ENCODE data around the gene VSTM4. TPM values are rescaled to one million over a fixed set of nuclear protein-coding genes. Genes with fewer than 3 reads are reported as not detected.

Gene VSTM4
- total and polyA plus RNA-seq, 9 of the 15 experiments (the other 6 are each of a cell fraction or from before 2014, with no cell fraction given): 1.0 to 7.9 (median 3.0) TPM

- intact Hi-C loops (cut with micrococcal nuclease): no loop called here
These were observed 18.5 kb upstream of the VSTM4 start, which contains the start of gene FAM170B for GRCh38 chr10:49133706-49134248. FAM170B (minus strand) TSS chr10:49134021; CDS start chr10:49133918, 103 bp downstream.

More at GRCh38 chr10:49133706-49134248, 18.5 kb upstream of the VSTM4 start, which contains the start of gene FAM170B:
- BruUV-seq (replicated peaks): no TSS peak
- DNase-seq (ENCODE audit: extremely low read depth in 1 of 4, low spot score in 3 of 4) (no peak), FAIRE-seq (no peak), ATAC-seq (no peak)
- Histone ChIP-seq H3K4me2 (ENCODE audit: insufficient read depth, low read length) (no peak within 1 kb of the TSS), H3K27ac (ENCODE audit: extremely low read depth, low read depth, low read length) (no peak within 1 kb of the TSS), H3K9ac (ENCODE audit: insufficient read depth in 1 of 2, low read depth in 2 of 2, low read length in 2 of 2) (no peak within 1 kb of the TSS), H2AFZ (ENCODE audit: low read depth, low read length) (peak within 1 kb of the TSS; percentile 19), H3K9me1 (ENCODE audit: control insufficient read depth, insufficient read depth, low read length) (no peaks in the 10 kb centered on the region), H4K20me1 (replicated peaks; ENCODE audit: control insufficient read depth, insufficient read depth, low read length) (no peaks in the 10 kb centered on the region), H3K27me3 (ENCODE audit: control insufficient read depth in 2 of 2, insufficient read depth in 2 of 2, low read length in 2 of 2) (peaks cover 9 to 13% of the 10 kb centered on the region in 2 experiments; a peak in 3 of 5 replicates), H3K9me3 (replicated peaks; ENCODE audit: control insufficient read depth, insufficient read depth, low read depth, low read length) (peaks cover 5% of the 10 kb centered on the region; the same call in 1 of the 2 replicates), H3K4me1 (replicated peaks in 1 of 2; ENCODE audit: control insufficient read depth in 2 of 2, insufficient read depth in 2 of 2, low read length in 2 of 2) (peaks cover 3 to 9% of the 10 kb centered on the region in 2 experiments; a peak in 2 of 5 replicates), H3K4me3 (no peak within 1 kb of the TSS), H3K79me2 (ENCODE audit: control insufficient read depth, insufficient read depth, low read length) (no peaks in the 10 kb centered on the region), H3K36me3 (ENCODE audit: control insufficient read depth, insufficient read depth, low read length) (no peaks in the 10 kb centered on the region)
- 27% methylated on average over 5 of the region's 5 CpGs for WGBS (ENCODE audit: insufficient coverage, low coverage, missing lambda C conversion rate)
- ChIA-PET POLR2A (interaction anchor here (0.6 to 1.0 kb wide), 2 partner anchors 11 to 163 kb away, joined by 3 read pairs; no protein-coding TSS in a partner anchor), CTCF (ENCODE audit: low intra/inter-chr PET ratio) (no interaction called here)
- TF ChIP-seq MYC (IDR thresholded peaks at IDR 0.05; ENCODE audit: low read depth, low read length) (no peak), MYC (CRISPR knock-in tag; IDR thresholded peaks at IDR 0.05; ENCODE audit: borderline replicate concordance, low read depth) (no peak), C11orf30 (IDR thresholded peaks at IDR 0.05; ENCODE audit: low read depth) (no peak), ZNF316 (IDR thresholded peaks at IDR 0.05) (no peak), RB1 (IDR thresholded peaks at IDR 0.05; ENCODE audit: low read depth) (no peak), NCOA4 (IDR thresholded peaks at IDR 0.05; ENCODE audit: partially characterized antibody) (no peak), TSHZ1 (CRISPR knock-in tag; IDR thresholded peaks at IDR 0.05) (no peak), SRSF9 (IDR thresholded peaks at IDR 0.05; ENCODE audit: borderline replicate concordance, low read depth, low read length) (no peak), RBM15 (IDR thresholded peaks at IDR 0.05; ENCODE audit: insufficient read depth, low read length) (no peak)
- TF ChIP-seq, protein P1, sequence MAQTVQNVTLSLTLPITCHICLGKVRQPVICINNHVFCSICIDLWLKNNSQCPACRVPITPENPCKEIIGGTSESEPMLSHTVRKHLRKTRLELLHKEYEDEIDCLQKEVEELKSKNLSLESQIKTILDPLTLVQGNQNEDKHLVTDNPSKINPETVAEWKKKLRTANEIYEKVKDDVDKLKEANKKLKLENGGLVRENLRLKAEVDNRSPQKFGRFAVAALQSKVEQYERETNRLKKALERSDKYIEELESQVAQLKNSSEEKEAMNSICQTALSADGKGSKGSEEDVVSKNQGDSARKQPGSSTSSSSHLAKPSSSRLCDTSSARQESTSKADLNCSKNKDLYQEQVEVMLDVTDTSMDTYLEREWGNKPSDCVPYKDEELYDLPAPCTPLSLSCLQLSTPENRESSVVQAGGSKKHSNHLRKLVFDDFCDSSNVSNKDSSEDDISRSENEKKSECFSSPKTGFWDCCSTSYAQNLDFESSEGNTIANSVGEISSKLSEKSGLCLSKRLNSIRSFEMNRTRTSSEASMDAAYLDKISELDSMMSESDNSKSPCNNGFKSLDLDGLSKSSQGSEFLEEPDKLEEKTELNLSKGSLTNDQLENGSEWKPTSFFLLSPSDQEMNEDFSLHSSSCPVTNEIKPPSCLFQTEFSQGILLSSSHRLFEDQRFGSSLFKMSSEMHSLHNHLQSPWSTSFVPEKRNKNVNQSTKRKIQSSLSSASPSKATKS (CRISPR knock-in tag; IDR thresholded peaks at IDR 0.05): no peak
- TF ChIP-seq, protein P2, sequence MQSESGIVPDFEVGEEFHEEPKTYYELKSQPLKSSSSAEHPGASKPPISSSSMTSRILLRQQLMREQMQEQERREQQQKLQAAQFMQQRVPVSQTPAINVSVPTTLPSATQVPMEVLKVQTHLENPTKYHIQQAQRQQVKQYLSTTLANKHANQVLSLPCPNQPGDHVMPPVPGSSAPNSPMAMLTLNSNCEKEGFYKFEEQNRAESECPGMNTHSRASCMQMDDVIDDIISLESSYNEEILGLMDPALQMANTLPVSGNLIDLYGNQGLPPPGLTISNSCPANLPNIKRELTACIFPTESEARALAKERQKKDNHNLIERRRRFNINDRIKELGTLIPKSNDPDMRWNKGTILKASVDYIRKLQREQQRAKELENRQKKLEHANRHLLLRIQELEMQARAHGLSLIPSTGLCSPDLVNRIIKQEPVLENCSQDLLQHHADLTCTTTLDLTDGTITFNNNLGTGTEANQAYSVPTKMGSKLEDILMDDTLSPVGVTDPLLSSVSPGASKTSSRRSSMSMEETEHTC (IDR thresholded peaks at IDR 0.05): no peak
- in situ Hi-C loops (cut with MboI): no loop called here
